HUES64 (cell line): ENCODE measurements around the gene DIAPH2.

Source experiments
- H3K27ac ChIP-seq: 2 replicates; pipeline ENCODE4 v1.7.0; 2013; ENCODE audit warnings: low read depth, low read length, inconsistent platforms
- H3K27me3 ChIP-seq: 2 replicates; pipeline ENCODE4 v1.6.1; 2013; ENCODE audit warnings: mild to moderate bottlenecking, low read length; ENCODE audit not compliant: insufficient read depth
- H3K36me3 ChIP-seq: 2 replicates; pipeline ENCODE4 v1.6.1; 2013; ENCODE audit warnings: mild to moderate bottlenecking, low read length; ENCODE audit not compliant: insufficient read depth
- H3K4me1 ChIP-seq: 2 replicates; pipeline ENCODE4 v1.6.1; 2013; ENCODE audit warnings: mild to moderate bottlenecking, low read length, moderate library complexity; ENCODE audit not compliant: insufficient read depth
- H3K4me3 ChIP-seq: 2 replicates; pipeline ENCODE4 v1.5.1; 2013; ENCODE audit warnings: mild to moderate bottlenecking, low read length, moderate library complexity
- H3K9ac ChIP-seq: 2 replicates; pipeline ENCODE4 v1.6.1; 2013; ENCODE audit warnings: mild to moderate bottlenecking, low read depth, low read length
- H3K9me3 ChIP-seq: 2 replicates; pipeline ENCODE4 v1.6.1; 2013; ENCODE audit warnings: low read depth, low read length; ENCODE audit not compliant: insufficient read depth
- WGBS: fragments of 150-250, 120-280 bp; methylation state at CpG from one replicate; pipeline ENCODE4 v1.1.7; 2013; ENCODE audit warnings: missing lambda C conversion rate; 5-methylcytosine and 5-hydroxymethylcytosine counted together

The DIAPH2 gene

DNA sequence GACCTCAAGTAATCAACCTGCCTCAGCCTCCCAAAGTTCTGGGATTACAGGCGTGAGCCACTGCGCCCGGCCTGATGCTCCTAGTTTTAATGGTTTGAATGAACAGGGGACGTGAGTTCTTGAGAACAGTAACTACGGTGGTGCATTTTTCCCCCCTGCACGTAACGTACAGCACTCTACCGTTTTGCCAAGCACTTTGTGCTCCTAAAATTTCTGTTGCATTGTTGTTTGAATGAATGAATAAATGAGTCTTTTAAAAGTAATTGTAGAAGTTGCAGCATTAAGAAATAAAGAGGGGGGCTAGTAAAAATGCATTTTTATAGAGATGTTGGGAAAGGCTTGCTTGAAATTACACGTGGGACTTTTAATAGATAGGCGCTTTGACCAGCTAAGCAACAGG, 199.0 kb downstream of the DIAPH2 start, which contains the start of gene RPA4:
Gene RPA4 (plus strand): TSS at position 301 of the 400 bp plus-strand sequence. CDS start 403 bp downstream, outside the sequence.
- Histone ChIP-seq H3K4me1 (no peaks in the 10 kb centered on the region), H3K36me3 (no peaks in the 10 kb centered on the region), H3K27me3 (no peaks in the 10 kb centered on the region), H3K4me3 (no peak within 1 kb of the TSS), H3K9ac (no peak within 1 kb of the TSS), H3K9me3 (no peaks in the 10 kb centered on the region), H3K27ac (no peak within 1 kb of the TSS)
- 96% methylated on average over 10 of the region's 10 CpGs for WGBS

DNA sequence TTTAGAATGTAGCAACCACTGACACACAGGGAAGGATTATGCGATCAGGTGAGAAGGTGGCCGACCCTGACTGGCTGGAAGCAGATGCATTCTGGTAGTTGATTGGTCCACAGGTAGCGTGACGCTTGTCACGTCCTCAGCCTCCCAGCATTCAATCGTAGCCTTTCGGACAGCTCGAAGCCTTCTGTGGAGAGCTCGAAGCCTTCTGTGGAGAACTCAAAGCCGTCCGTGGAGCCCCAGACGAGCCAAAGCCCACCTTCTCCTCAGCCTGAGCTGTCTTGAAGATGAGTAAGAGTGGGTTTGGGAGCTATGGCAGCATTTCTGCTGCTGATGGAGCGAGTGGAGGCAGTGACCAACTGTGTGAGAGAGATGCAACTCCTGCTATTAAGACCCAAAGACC, 199.4 kb downstream of the DIAPH2 start:
- H3K4me3 ChIP-seq = no peak overlapping the region
- H3K27ac ChIP-seq = no peak overlapping the region
- 97% methylated on average over 13 of the region's 13 CpGs for WGBS
- H3K4me1 ChIP-seq = no peaks in the 10 kb centered on the region
- no peak overlapping the region for H3K9ac ChIP-seq
- H3K9me3 ChIP-seq = no peaks in the 10 kb centered on the region
- H3K27me3 ChIP-seq = no peaks in the 10 kb centered on the region
- H3K36me3 ChIP-seq = no peaks in the 10 kb centered on the region

DNA sequence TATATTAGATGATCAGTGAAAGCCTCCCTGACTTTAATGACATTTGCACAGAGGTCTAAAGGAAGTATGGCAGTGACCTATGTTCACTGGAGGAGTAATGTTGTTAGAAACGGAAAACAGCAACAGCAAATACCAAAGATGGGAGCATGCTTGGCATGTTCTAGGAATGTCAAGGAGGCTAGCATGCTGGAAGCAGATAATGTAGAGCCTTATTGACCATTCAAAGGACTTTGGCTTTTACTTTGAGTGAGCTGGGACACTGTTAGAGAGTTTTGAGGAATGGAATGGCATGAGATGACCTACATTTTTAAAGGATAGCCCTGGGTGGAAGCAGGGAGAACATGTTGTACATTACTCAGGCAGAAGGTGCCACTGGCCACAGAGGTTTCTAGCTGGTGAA, 205.1 kb downstream of the DIAPH2 start:
- Histone ChIP-seq H3K9me3 (no peaks in the 10 kb centered on the region), H3K4me1 (no peaks in the 10 kb centered on the region), H3K36me3 (no peaks in the 10 kb centered on the region), H3K9ac (no peak overlapping the region), H3K27ac (no peak overlapping the region), H3K27me3 (no peaks in the 10 kb centered on the region), H3K4me3 (no peak overlapping the region)
- 89% methylated on average over 1 of the region's 1 CpG for WGBS

DNA sequence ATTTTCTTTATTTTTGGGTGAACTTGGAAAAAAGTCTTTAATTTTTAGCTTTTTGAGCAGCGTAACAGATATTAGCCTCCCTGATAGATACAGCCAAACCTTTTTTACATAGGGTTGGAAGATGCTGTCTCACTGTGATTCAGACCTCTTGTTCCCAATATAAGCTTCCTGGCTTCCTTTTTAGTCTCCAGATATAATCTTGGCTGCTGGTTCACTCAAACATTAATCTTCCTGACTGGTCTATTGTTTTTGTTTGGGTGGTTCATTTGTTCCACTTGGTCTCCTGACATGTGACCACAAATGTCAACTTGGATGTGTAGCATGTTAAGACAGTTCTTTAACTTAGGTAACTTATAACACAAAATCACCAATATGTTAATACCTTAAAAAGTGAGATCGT, 222.1 kb downstream of the DIAPH2 start:
- 80% methylated on average over 2 of the region's 2 CpGs for WGBS
- Histone ChIP-seq H3K4me3 (no peak overlapping the region), H3K9me3 (no peaks in the 10 kb centered on the region), H3K36me3 (no peaks in the 10 kb centered on the region), H3K4me1 (no peaks in the 10 kb centered on the region; the same call in 1 of the 2 replicates), H3K27me3 (no peaks in the 10 kb centered on the region), H3K9ac (no peak overlapping the region), H3K27ac (no peak overlapping the region)

DNA sequence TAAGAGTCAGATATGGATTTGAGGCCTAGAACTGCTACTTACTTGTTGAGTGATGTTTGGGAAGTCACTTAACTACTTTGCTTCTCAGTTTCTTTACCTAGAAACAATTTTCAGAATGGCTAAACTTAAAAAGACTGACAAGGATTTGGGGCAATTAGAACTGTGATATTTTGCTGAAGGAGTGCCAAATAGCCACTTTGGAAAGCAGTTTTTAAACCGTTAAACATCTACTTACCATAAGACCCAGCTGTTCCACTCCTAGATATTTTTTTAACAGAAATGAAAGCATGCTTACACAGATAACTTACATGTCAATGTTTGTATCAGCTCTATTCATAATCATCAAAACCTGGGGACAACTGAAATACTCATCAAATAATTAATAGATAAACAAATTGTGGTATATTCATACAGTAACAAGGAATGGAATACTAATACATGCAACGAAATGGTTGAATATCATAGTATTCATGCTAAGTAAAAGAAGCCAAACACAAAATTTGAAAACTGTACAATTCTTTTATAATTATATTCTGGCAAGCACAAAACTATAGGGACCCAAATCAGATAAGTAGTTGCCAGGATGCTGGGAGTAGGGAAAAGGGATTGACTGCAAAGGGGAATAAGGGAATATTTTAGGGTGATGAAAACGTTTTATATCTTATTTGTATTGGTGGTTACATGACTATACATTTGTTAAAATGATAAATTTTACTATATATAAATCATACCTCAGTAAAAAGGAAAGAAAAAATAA, 223.1 kb downstream of the DIAPH2 start:
- H3K36me3 ChIP-seq = no peaks in the 10 kb centered on the region
- no peaks in the 10 kb centered on the region for H3K9me3 ChIP-seq
- H3K4me1 ChIP-seq = no peaks in the 10 kb centered on the region; the same call in 1 of the 2 replicates
- no peak overlapping the region for H3K4me3 ChIP-seq
- H3K9ac ChIP-seq = no peak overlapping the region
- H3K27me3 ChIP-seq = no peaks in the 10 kb centered on the region
- H3K27ac ChIP-seq = no peak overlapping the region
- WGBS = no CpG with 5 or more reads among the region's 3 CpGs

DNA sequence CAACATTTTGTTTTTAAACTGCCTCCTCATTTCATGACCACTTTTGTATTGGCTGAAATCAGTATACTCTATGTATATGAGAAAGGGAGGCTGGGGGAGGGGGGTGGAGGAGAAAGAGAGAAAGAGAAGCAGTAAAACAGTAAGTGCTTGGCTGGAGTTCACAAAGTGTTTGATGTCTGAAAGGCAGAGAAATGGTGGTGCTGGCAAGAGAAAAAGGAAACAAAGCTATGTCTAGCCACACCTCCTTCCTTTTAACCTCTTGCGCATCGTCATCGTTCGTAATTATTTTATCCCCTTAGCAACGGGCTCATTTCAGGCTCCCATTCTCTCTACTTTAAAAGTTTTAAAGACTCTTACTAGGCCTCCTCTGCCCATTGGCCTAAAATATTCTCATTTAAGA, 224.6 kb downstream of the DIAPH2 start:
- 93% methylated on average over 5 of the region's 5 CpGs for WGBS

DNA sequence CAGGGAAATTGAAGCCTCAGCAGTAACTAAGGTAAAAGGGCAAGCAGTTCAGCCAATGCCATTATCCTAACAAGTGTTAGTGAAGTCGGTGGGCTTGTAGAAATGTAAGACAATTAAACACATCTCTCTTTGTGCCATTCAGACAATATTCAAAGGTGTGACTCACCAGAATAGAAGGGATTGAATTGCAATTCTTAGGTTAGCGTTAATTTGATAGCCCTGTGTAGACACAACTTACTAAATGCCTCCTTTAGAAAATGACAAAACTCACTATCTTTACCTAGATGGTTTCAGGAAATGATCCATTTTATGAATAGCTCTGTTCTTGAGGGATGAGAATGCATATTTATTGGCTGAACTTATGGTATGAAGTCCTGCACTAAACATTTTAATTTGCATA, 234.2 kb downstream of the DIAPH2 start:
- Histone ChIP-seq H3K4me1 (0 out of 2 replicates have a peak, but pooled peaks cover 5% of the 10 kb centered on the region), H3K9me3 (no peaks in the 10 kb centered on the region), H3K27ac (no peak overlapping the region), H3K4me3 (no peak overlapping the region), H3K9ac (no peak overlapping the region), H3K36me3 (no peaks in the 10 kb centered on the region), H3K27me3 (no peaks in the 10 kb centered on the region)
- WGBS = no CpG with 5 or more reads among the region's 2 CpGs

More for the DNA sequence above, 224.6 kb downstream of the DIAPH2 start:
- Histone ChIP-seq H3K36me3 (no peaks in the 10 kb centered on the region), H3K4me3 (no peak overlapping the region), H3K9me3 (no peaks in the 10 kb centered on the region), H3K27me3 (no peaks in the 10 kb centered on the region), H3K9ac (no peak overlapping the region), H3K4me1 (no peaks in the 10 kb centered on the region; the same call in 1 of the 2 replicates), H3K27ac (no peak overlapping the region)

DNA sequence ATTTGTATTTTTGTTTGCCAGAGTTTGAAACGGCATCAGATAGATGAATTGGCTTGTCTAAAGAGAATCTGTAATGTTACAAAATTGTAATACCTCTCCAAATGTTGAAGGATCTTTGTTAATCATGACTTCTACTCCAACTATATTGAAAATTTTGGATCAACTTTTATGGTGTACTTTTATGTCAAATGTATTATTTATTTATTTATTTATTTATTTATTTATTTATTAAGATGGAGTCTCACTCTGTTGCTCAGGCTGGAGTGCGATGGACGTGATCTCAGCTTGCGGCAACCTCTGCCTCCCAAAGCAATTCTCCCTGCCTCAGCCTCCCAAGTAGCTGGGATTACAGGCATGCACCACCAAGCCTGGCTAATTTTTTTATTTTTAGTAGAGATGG, 235.0 kb downstream of the DIAPH2 start:
- H3K27me3 ChIP-seq = no peaks in the 10 kb centered on the region
- H3K4me1 ChIP-seq = 0 out of 2 replicates have a peak, but pooled peaks cover 5% of the 10 kb centered on the region
- no peaks in the 10 kb centered on the region for H3K36me3 ChIP-seq
- H3K4me3 ChIP-seq = no peak overlapping the region
- WGBS = 100% methylated on average over 1 of the region's 4 CpGs
- H3K9ac ChIP-seq = no peak overlapping the region
- H3K27ac ChIP-seq = no peak overlapping the region
- no peaks in the 10 kb centered on the region for H3K9me3 ChIP-seq

DNA sequence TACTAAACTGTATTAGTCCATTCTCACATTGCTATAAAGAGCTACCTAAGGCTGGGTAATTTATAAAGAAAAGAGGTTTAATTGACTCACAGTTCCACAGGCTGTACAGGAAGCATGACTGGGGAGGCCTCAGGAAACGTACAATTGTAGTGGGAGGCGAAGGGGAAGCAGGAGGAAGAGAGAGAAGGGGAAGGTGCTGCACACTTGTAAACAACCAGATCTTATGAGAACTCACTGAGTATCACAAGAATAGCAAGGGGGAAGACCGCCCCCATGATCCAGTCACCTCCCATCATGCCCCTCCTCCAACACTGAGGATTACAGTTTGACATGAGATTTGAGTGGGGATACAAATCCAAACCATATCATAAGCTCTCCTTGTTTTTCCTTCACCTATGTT, 239.9 kb downstream of the DIAPH2 start:
- Histone ChIP-seq H3K27me3 (no peaks in the 10 kb centered on the region), H3K36me3 (no peaks in the 10 kb centered on the region), H3K27ac (no peak overlapping the region), H3K4me1 (0 out of 2 replicates have a peak, but pooled peaks cover 5% of the 10 kb centered on the region), H3K9ac (no peak overlapping the region), H3K9me3 (no peaks in the 10 kb centered on the region), H3K4me3 (no peak overlapping the region)
- 100% methylated on average over 2 of the region's 3 CpGs for WGBS

DNA sequence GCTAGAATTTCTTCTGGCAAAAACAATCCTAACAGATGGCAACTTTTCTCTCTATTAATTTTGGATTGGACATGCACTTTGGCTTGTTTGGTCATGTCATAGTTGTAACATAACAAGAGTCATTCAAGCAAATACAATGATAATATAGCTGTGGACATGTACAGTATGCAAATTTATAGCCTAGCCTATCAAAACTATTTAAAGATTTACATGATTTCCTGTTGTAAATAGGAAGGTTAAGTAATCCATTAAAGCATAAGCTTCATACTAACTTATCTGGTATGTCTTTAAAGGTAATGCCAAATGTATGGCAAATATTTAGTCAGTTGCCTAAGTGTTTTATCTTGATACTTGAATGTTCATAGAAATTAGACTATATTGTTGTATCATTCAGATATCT, 244.4 kb downstream of the DIAPH2 start:
- Histone ChIP-seq H3K27ac (no peak overlapping the region), H3K36me3 (no peaks in the 10 kb centered on the region), H3K27me3 (no peaks in the 10 kb centered on the region), H3K4me1 (no peaks in the 10 kb centered on the region), H3K4me3 (no peak overlapping the region), H3K9me3 (no peaks in the 10 kb centered on the region), H3K9ac (no peak overlapping the region)

DNA sequence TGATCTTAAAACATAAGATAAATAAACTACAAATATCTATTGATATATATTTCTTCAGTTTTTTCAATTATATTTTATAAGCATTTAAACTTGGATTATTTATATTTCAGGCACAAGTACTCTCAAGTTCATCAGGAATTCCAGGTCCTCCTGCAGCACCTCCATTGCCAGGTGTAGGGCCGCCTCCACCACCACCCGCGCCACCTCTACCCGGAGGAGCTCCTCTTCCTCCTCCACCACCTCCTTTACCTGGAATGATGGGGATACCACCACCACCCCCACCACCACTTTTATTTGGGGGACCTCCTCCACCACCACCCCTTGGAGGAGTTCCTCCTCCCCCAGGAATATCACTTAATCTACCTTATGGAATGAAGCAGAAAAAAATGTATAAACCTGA, 273.1 kb downstream of the DIAPH2 start:
- whole genome bisulfite sequencing = 98% methylated on average over 4 of the region's 4 CpGs

More for the DNA sequence above, 273.1 kb downstream of the DIAPH2 start:
- no peak overlapping the region for H3K27ac ChIP-seq
- no peaks in the 10 kb centered on the region for H3K4me1 ChIP-seq
- no peak overlapping the region for H3K9ac ChIP-seq
- no peaks in the 10 kb centered on the region for H3K9me3 ChIP-seq
- peaks cover 7% of the 10 kb centered on the region; the same call in 1 of the 2 replicates for H3K36me3 ChIP-seq
- no peak overlapping the region for H3K4me3 ChIP-seq
- H3K27me3 ChIP-seq = no peaks in the 10 kb centered on the region
